ENCODE data around the gene ATL3.
"Not testable (repeated sequence)": the region's sequence is repeated elsewhere in the genome, so short reads cannot be mapped to it uniquely, and the experiment has no call there.

Gene ATL3

DNA sequence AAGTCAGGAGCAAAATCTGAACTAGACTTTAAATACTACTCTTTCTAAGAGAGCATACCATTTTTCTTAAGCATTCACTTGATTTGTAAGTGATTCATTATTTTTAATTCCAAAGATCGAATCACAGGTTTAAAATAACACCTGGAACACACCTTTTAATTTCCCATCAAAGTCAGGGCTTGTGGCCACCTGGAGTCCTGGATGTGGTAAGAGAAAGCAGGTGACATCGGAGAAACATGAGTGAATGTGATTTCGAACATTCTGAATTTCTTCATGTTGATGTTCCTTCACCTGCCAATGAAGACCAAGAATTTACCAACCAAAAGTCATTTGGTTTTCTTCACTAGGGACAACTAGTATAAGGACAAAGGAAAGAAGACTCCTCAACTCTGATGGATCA is 28.0 kb downstream of the ATL3 start:
- Histone ChIP-seq H3K27me3 (ENCODE audit: insufficient read depth, low read length) (no peaks in the 10 kb centered on the region), H3K79me2 (ENCODE audit: insufficient read depth, low read length) (no peaks in the 10 kb centered on the region), H3K9me2 (ENCODE audit: low read depth, low read length) (no peaks in the 10 kb centered on the region), H3K4me1 (ENCODE audit: insufficient read depth, low read length, severe bottlenecking) (no peaks in the 10 kb centered on the region), H3K36me3 (ENCODE audit: insufficient read depth, low read length) (peaks cover 43% of the 10 kb centered on the region), H3K9me3 (ENCODE audit: low read length) (no peaks in the 10 kb centered on the region), H2AFZ (ENCODE audit: low read length) (no peak overlapping the region), H3K27ac (ENCODE audit: low read depth, low read length, poor library complexity, severe bottlenecking) (no peak overlapping the region), H3K9ac (ENCODE audit: low read length) (no peak overlapping the region), H3K4me2 (ENCODE audit: low read length) (no peak overlapping the region), H4K20me1 (ENCODE audit: insufficient read depth, low read length) (no peaks in the 10 kb centered on the region), H3K4me3 (ENCODE audit: low read depth, low read length, poor library complexity, severe bottlenecking) (no peak overlapping the region), H3F3A (ENCODE audit: insufficient read depth, low read length) (no peaks in the 10 kb centered on the region)
- TF ChIP-seq EZH2 (IDR thresholded peaks at IDR 0.05; ENCODE audit: borderline replicate concordance, low read length): no peak

GRCh38 chr11:63641727-63642126 is 29.4 kb downstream of the ATL3 start:
- Histone ChIP-seq H3K79me2 (ENCODE audit: insufficient read depth, low read length) (no peaks in the 10 kb centered on the region), H3K9ac (ENCODE audit: low read length) (no peak overlapping the region), H3K9me3 (ENCODE audit: low read length) (no peaks in the 10 kb centered on the region), H4K20me1 (ENCODE audit: insufficient read depth, low read length) (no peaks in the 10 kb centered on the region), H3K9me2 (ENCODE audit: low read depth, low read length) (no peaks in the 10 kb centered on the region), H3F3A (ENCODE audit: insufficient read depth, low read length) (no peaks in the 10 kb centered on the region), H3K4me1 (ENCODE audit: insufficient read depth, low read length, severe bottlenecking) (no peaks in the 10 kb centered on the region), H3K27me3 (ENCODE audit: insufficient read depth, low read length) (no peaks in the 10 kb centered on the region), H3K27ac (ENCODE audit: low read depth, low read length, poor library complexity, severe bottlenecking) (no peak overlapping the region), H2AFZ (ENCODE audit: low read length) (no peak overlapping the region), H3K36me3 (ENCODE audit: insufficient read depth, low read length) (peaks cover 39% of the 10 kb centered on the region), H3K4me2 (ENCODE audit: low read length) (no peak overlapping the region), H3K4me3 (ENCODE audit: low read depth, low read length, poor library complexity, severe bottlenecking) (no peak overlapping the region)
- TF ChIP-seq, protein P1, sequence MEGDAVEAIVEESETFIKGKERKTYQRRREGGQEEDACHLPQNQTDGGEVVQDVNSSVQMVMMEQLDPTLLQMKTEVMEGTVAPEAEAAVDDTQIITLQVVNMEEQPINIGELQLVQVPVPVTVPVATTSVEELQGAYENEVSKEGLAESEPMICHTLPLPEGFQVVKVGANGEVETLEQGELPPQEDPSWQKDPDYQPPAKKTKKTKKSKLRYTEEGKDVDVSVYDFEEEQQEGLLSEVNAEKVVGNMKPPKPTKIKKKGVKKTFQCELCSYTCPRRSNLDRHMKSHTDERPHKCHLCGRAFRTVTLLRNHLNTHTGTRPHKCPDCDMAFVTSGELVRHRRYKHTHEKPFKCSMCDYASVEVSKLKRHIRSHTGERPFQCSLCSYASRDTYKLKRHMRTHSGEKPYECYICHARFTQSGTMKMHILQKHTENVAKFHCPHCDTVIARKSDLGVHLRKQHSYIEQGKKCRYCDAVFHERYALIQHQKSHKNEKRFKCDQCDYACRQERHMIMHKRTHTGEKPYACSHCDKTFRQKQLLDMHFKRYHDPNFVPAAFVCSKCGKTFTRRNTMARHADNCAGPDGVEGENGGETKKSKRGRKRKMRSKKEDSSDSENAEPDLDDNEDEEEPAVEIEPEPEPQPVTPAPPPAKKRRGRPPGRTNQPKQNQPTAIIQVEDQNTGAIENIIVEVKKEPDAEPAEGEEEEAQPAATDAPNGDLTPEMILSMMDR (IDR thresholded peaks at IDR 0.05; ENCODE audit: low read length): no peak
- no peak for TF ChIP-seq EZH2 (IDR thresholded peaks at IDR 0.05; ENCODE audit: borderline replicate concordance, low read length)

GRCh38 chr11:63639199-63639832 is 31.9 kb downstream of the ATL3 start:
- H3K9me3 ChIP-seq (ENCODE audit: low read length): no peaks in the 10 kb centered on the region
- H2AFZ ChIP-seq (ENCODE audit: low read length): no peak overlapping the region
- no peaks in the 10 kb centered on the region for H3K4me1 ChIP-seq (ENCODE audit: insufficient read depth, low read length, severe bottlenecking)
- no peak overlapping the region for H3K9ac ChIP-seq (ENCODE audit: low read length)
- H3K27ac ChIP-seq (ENCODE audit: low read depth, low read length, poor library complexity, severe bottlenecking): no peak overlapping the region
- no peaks in the 10 kb centered on the region for H3F3A ChIP-seq (ENCODE audit: insufficient read depth, low read length)
- no peaks in the 10 kb centered on the region for H3K27me3 ChIP-seq (ENCODE audit: insufficient read depth, low read length)
- no peak for TF ChIP-seq EZH2 (IDR thresholded peaks at IDR 0.05; ENCODE audit: borderline replicate concordance, low read length)
- TF ChIP-seq, protein P1 (IDR thresholded peaks at IDR 0.05; ENCODE audit: low read length): peak; percentile 55; the same call in 1 of the 2 replicates
- H3K4me3 ChIP-seq (ENCODE audit: low read depth, low read length, poor library complexity, severe bottlenecking): no peak overlapping the region
- no peaks in the 10 kb centered on the region for H3K9me2 ChIP-seq (ENCODE audit: low read depth, low read length)
- H3K36me3 ChIP-seq (ENCODE audit: insufficient read depth, low read length): peaks cover 42% of the 10 kb centered on the region
- H3K4me2 ChIP-seq (ENCODE audit: low read length): no peak overlapping the region
- no peaks in the 10 kb centered on the region for H4K20me1 ChIP-seq (ENCODE audit: insufficient read depth, low read length)
- H3K79me2 ChIP-seq (ENCODE audit: insufficient read depth, low read length): no peaks in the 10 kb centered on the region

- not testable (repeated sequence) for H3K79me2 ChIP-seq (ENCODE audit: insufficient read depth, low read length); H3K9me3 ChIP-seq (ENCODE audit: low read length); H3K4me3 ChIP-seq (ENCODE audit: low read depth, low read length, poor library complexity, severe bottlenecking); H3K4me1 ChIP-seq (ENCODE audit: insufficient read depth, low read length, severe bottlenecking); H3K4me2 ChIP-seq (ENCODE audit: low read length); H3K27me3 ChIP-seq (ENCODE audit: insufficient read depth, low read length); H4K20me1 ChIP-seq (ENCODE audit: insufficient read depth, low read length); H3K27ac ChIP-seq (ENCODE audit: low read depth, low read length, poor library complexity, severe bottlenecking); H3K9me2 ChIP-seq (ENCODE audit: low read depth, low read length); H2AFZ ChIP-seq (ENCODE audit: low read length); H3F3A ChIP-seq (ENCODE audit: insufficient read depth, low read length); H3K9ac ChIP-seq (ENCODE audit: low read length)
- H3K36me3 ChIP-seq (ENCODE audit: insufficient read depth, low read length): peaks cover 35% of the 10 kb centered on the region
Measured at GRCh38 chr11:63638436-63638835, 32.7 kb downstream of the ATL3 start.

Measured in OCI-LY1 (cell line).